CD14-positive monocyte (primary cell): ENCODE data around the gene UBE3A. TPM values are rescaled to one million over a fixed set of nuclear protein-coding genes. Genes with fewer than 3 reads are reported as not detected.

Source experiments
- DNase-seq, 3 donors: peaks; one replicate each; pipeline ENCODE4 v3.0.0-alpha.2; 2011 to 2022
- H2AFZ ChIP-seq: 2 replicates; pipeline ENCODE4 v1.6.0; 2012; ENCODE audit warnings: mild to moderate bottlenecking, low read depth, low read length, inconsistent platforms; ENCODE audit not compliant: insufficient read depth, poor library complexity, severe bottlenecking
- H3K27ac ChIP-seq, 2 donors: 1 replicate in 1 of 2; 2 replicates in 1 of 2; pipeline ENCODE4 v1.5.1; 2012 to 2013; ENCODE audit warnings: low read length in 2 of 2, control low read depth in 1 of 2, inconsistent platforms in 1 of 2, low read depth in 1 of 2, mild to moderate bottlenecking in 1 of 2
- H3K27me3 ChIP-seq, 2 donors: one replicate each; pipeline versions ENCODE4 v1.6.0 to v1.6.1; 2011 to 2013; ENCODE audit warnings: low read length in 2 of 2; ENCODE audit not compliant: control insufficient read depth in 2 of 2, insufficient read depth in 2 of 2
- H3K36me3 ChIP-seq, 2 donors: replicated peaks in 1 of 2; 1 replicate in 1 of 2; 2 replicates in 1 of 2; pipeline versions ENCODE4 v1.5.1 to v1.6.1; 2012 to 2013; ENCODE audit warnings: low read length in 2 of 2, control low read depth in 1 of 2, inconsistent platforms in 1 of 2, mild to moderate bottlenecking in 1 of 2; ENCODE audit not compliant: insufficient read depth in 2 of 2, control insufficient read depth in 1 of 2
- H3K4me1 ChIP-seq, 2 donors: 1 replicate in 1 of 2; 2 replicates in 1 of 2; pipeline versions ENCODE4 v1.5.1 to v1.6.1; 2012 to 2013; ENCODE audit warnings: low read length in 2 of 2, control low read depth in 1 of 2, inconsistent platforms in 1 of 2, mild to moderate bottlenecking in 1 of 2, moderate library complexity in 1 of 2; ENCODE audit not compliant: insufficient read depth in 2 of 2, control insufficient read depth in 1 of 2
- H3K4me2 ChIP-seq: replicated peaks from 2 replicates; pipeline ENCODE3; 2012; ENCODE audit warnings: low read length, moderate library complexity, mild to moderate bottlenecking; ENCODE audit not compliant: poor library complexity, severe bottlenecking; ENCODE audit errors: extremely low read depth
- H3K4me3 ChIP-seq, 3 experiments: fragments of 200-600 bp in 1 of 3; sonication (generic) in 1 of 3; replicated peaks in 1 of 3; 1 replicate in 2 of 3; 2 replicates in 1 of 3; pipeline ENCODE4 v1.5.1; 2011 to 2013; ENCODE audit warnings: low read length in 3 of 3, mild to moderate bottlenecking in 3 of 3, control low read depth in 2 of 3, low read depth in 2 of 3, inconsistent platforms in 1 of 3, moderate library complexity in 1 of 3
- H3K79me2 ChIP-seq: 2 replicates; pipeline ENCODE4 v1.6.0; 2012; ENCODE audit warnings: mild to moderate bottlenecking, control low read depth, inconsistent platforms, low read length, moderate library complexity; ENCODE audit not compliant: insufficient read depth
- H3K9ac ChIP-seq: 2 replicates; pipeline ENCODE4 v1.6.0; 2017; ENCODE audit warnings: low read length, mild to moderate bottlenecking; ENCODE audit not compliant: insufficient read depth, poor library complexity, severe bottlenecking
- H3K9me3 ChIP-seq, 2 donors: replicated peaks in 1 of 2; 1 replicate in 1 of 2; 2 replicates in 1 of 2; pipeline versions ENCODE4 v1.5.1 to v1.6.1; 2012 to 2013; ENCODE audit warnings: low read length in 2 of 2, control low read depth in 1 of 2; ENCODE audit not compliant: control insufficient read depth in 1 of 2, insufficient read depth in 1 of 2
- H4K20me1 ChIP-seq: 2 replicates; pipeline ENCODE4 v1.6.0; 2012; ENCODE audit warnings: mild to moderate bottlenecking, low read length, control low read depth, moderate library complexity; ENCODE audit not compliant: insufficient read depth
- H3K27ac Mint-ChIP-seq, 7 donors: one replicate each; pipeline ENCODE4 v1.8.0; 2020; ENCODE audit warnings: mild to moderate bottlenecking in 7 of 7, mixed read lengths in 7 of 7, moderate library complexity in 6 of 7, inconsistent platforms in 2 of 7
- H3K27me3 Mint-ChIP-seq, 3 donors: one replicate each; pipeline ENCODE4 v1.8.0; 2021 to 2022; ENCODE audit warnings: low read depth in 3 of 3, mild to moderate bottlenecking in 3 of 3, mixed read lengths in 3 of 3, moderate library complexity in 3 of 3, inconsistent platforms in 1 of 3
- H3K36me3 Mint-ChIP-seq, 2 donors: one replicate each; pipeline ENCODE4 v1.8.0; 2020; ENCODE audit warnings: mixed read lengths in 2 of 2, inconsistent platforms in 1 of 2, mild to moderate bottlenecking in 1 of 2
- H3K4me1 Mint-ChIP-seq: one replicate; pipeline ENCODE4 v1.8.0; 2020; ENCODE audit warnings: mild to moderate bottlenecking, mixed read lengths
- H3K4me3 Mint-ChIP-seq, 2 donors: one replicate each; pipeline ENCODE4 v1.8.0; 2020; ENCODE audit warnings: mild to moderate bottlenecking in 2 of 2, mixed read lengths in 2 of 2, moderate library complexity in 1 of 2
- H3K9me3 Mint-ChIP-seq, 7 donors: one replicate each; pipeline ENCODE4 v1.8.0; 2020 to 2022; ENCODE audit warnings: mixed read lengths in 7 of 7, mild to moderate bottlenecking in 6 of 7, moderate library complexity in 6 of 7, inconsistent platforms in 2 of 7
- WGBS: methylation state at CpG from one replicate; pipeline ENCODE4 v1.1.5; 2013; ENCODE audit warnings: missing lambda C conversion rate; ENCODE audit not compliant: insufficient coverage; 5-methylcytosine and 5-hydroxymethylcytosine counted together
- intact Hi-C, 2 donors: fragments of 100-400 bp; cut with micrococcal nuclease; formaldehyde crosslinking; loops; one replicate each; pipeline versions ENCODE4 v1.15.0 to v1.15.1; 2023
- polyA plus RNA-seq, 3 donors: library from polyadenylated mRNA; depleted of rRNA in 1 of 3; unstranded in 2 of 3; stranded (reverse) in 1 of 3; fragments of 300-500 nt in 2 of 3; fragments of >200 nt in 1 of 3; fragmentation: Illumina TruSeq in 2 of 3; gene quantifications; 1 replicate in 2 of 3; 2 replicates in 1 of 3; pipeline ENCODE4 v1.2.3, GENCODE V29; 2012 to 2021
- TF ChIP-seq, protein P1 (sequence below): fragments of 200-600 bp; IDR thresholded peaks from one replicate; pipeline ENCODE4 v1.8.0; 2022; ENCODE audit warnings: antibody characterized with exemption, mild to moderate bottlenecking

Gene UBE3A
- polyA plus RNA-seq, 3 donors, result 13.9 to 73.3 (median 54.5) TPM

DNA sequence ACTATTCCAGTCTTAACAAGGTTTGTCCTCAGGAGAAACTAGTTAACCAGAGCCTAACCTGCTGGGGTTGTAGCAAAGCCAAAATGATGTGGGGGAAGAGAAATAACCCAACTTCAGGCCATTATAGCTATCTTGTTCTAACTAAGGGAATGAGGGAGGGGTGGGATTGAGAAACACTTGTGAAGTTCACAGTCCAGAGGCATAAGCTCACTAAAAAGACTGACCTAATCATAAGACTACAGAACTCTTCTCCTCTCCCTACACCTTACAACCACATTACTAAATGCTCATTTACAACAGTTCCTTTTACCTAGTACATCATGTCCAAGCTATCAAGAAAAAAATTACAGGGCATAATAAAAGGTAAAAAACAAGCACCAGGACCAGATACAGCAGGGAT is 52.8 kb downstream of the UBE3A start:
- H3K36me3 Mint-ChIP-seq, result peaks cover 52 to 81% of the 10 kb centered on the region in 2 donors
- peak overlapping the region in 1 of 7 donors; percentile 35 for H3K27ac Mint-ChIP-seq
- no peak overlapping the region for H3K4me3 Mint-ChIP-seq

GRCh38 chr15:25381579-25381978 is 57.2 kb downstream of the UBE3A start:
- no peak for DNase-seq
- H3K9me3 Mint-ChIP-seq, result peaks cover 14 to 33% (median 24%) of the 10 kb centered on the region in 7 donors
- peaks cover 15 to 63% of the 10 kb centered on the region in 2 donors for H3K36me3 ChIP-seq
- peaks cover 11 to 16% of the 10 kb centered on the region in 2 donors for H3K9me3 ChIP-seq
- H3K27ac Mint-ChIP-seq, result no peak overlapping the region
- no peak overlapping the region for H3K27ac ChIP-seq
- H3K79me2 ChIP-seq, result peaks cover 75% of the 10 kb centered on the region
- no peak overlapping the region for H2AFZ ChIP-seq
- no peaks in the 10 kb centered on the region for H3K4me1 ChIP-seq
- no peaks in the 10 kb centered on the region for H3K4me1 Mint-ChIP-seq
- H3K36me3 Mint-ChIP-seq, result peaks cover 49 to 65% of the 10 kb centered on the region in 2 donors
- no peaks in the 10 kb centered on the region for H3K27me3 Mint-ChIP-seq
- H3K4me3 ChIP-seq, result no peak overlapping the region
- intact Hi-C loops, result no loop called here
- no peak overlapping the region for H3K4me2 ChIP-seq
- no peak overlapping the region for H3K9ac ChIP-seq
- H4K20me1 ChIP-seq, result peaks cover 4% of the 10 kb centered on the region
- H3K27me3 ChIP-seq, result no peaks in the 10 kb centered on the region
- TF ChIP-seq, protein P1, sequence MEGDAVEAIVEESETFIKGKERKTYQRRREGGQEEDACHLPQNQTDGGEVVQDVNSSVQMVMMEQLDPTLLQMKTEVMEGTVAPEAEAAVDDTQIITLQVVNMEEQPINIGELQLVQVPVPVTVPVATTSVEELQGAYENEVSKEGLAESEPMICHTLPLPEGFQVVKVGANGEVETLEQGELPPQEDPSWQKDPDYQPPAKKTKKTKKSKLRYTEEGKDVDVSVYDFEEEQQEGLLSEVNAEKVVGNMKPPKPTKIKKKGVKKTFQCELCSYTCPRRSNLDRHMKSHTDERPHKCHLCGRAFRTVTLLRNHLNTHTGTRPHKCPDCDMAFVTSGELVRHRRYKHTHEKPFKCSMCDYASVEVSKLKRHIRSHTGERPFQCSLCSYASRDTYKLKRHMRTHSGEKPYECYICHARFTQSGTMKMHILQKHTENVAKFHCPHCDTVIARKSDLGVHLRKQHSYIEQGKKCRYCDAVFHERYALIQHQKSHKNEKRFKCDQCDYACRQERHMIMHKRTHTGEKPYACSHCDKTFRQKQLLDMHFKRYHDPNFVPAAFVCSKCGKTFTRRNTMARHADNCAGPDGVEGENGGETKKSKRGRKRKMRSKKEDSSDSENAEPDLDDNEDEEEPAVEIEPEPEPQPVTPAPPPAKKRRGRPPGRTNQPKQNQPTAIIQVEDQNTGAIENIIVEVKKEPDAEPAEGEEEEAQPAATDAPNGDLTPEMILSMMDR, result no peak
- WGBS, result no CpG with 5 or more reads among the region's 5 CpGs
- H3K4me3 Mint-ChIP-seq, result no peak overlapping the region

More for the DNA sequence above, 52.8 kb downstream of the UBE3A start:
- DNase-seq, result no peak
- Histone ChIP-seq H3K27me3 (no peaks in the 10 kb centered on the region), H4K20me1 (peaks cover 7% of the 10 kb centered on the region), H3K9me3 (peaks cover 11 to 14% of the 10 kb centered on the region in 2 donors), H3K36me3 (peaks cover 15 to 71% of the 10 kb centered on the region in 2 donors), H3K4me2 (no peak overlapping the region), H3K4me1 (no peaks in the 10 kb centered on the region), H3K9ac (no peak overlapping the region), H3K27ac (no peak overlapping the region), H3K79me2 (peaks cover 97% of the 10 kb centered on the region), H2AFZ (no peak overlapping the region), H3K4me3 (no peak overlapping the region)
- no peaks in the 10 kb centered on the region for H3K4me1 Mint-ChIP-seq
- peaks cover 20 to 40% (median 33%) of the 10 kb centered on the region in 7 donors for H3K9me3 Mint-ChIP-seq
- H3K27me3 Mint-ChIP-seq, result no peaks in the 10 kb centered on the region
- TF ChIP-seq, protein P1, result no peak
- intact Hi-C loops, result no loop called here
